ENCODE measurements around the gene IL6R. TPM values are rescaled to one million over a fixed set of nuclear protein-coding genes. Genes with fewer than 3 reads are reported as not detected.

IL6R gene
- total RNA-seq, 1 donor from 2014 or later, result 2.2 TPM

GRCh38 chr1:154460695-154461260 is 55.6 kb downstream of the IL6R start:
- Histone ChIP-seq H3K27ac (ENCODE audit: low read depth, low read length) (no peak overlapping the region), H3K4me3 (ENCODE audit: insufficient read depth, low read depth, low read length) (no peak overlapping the region), H2AFZ (ENCODE audit: low read depth, low read length) (no peak overlapping the region), H3K4me1 (ENCODE audit: insufficient read depth, low read length) (peaks cover 8% of the 10 kb centered on the region), H3K9me3 (ENCODE audit: insufficient read depth, low read depth, low read length) (no peaks in the 10 kb centered on the region), H4K20me1 (ENCODE audit: insufficient read depth, low read length) (no peaks in the 10 kb centered on the region), H3K27me3 (ENCODE audit: insufficient read depth, low read length) (no peaks in the 10 kb centered on the region), H3K36me3 (ENCODE audit: insufficient read depth, low read length) (no peaks in the 10 kb centered on the region), H3K79me2 (ENCODE audit: insufficient read depth, low read length) (no peaks in the 10 kb centered on the region), H3K4me2 (ENCODE audit: low read length) (no peak overlapping the region), H3K9ac (ENCODE audit: low read length) (no peak overlapping the region)
- H3K9me3 Mint-ChIP-seq (ENCODE audit: unreplicated experiment), result peaks cover 3% of the 10 kb centered on the region
- peaks cover 4% of the 10 kb centered on the region for H3K27me3 Mint-ChIP-seq (ENCODE audit: low read depth, unreplicated experiment)
- FAIRE-seq, result no peak
- no peak overlapping the region for H3K4me3 Mint-ChIP-seq (ENCODE audit: unreplicated experiment)
- TF ChIP-seq EZH2 (IDR thresholded peaks at IDR 0.05; ENCODE audit: insufficient read depth, low read length) (no peak), CTCF (IDR thresholded peaks at IDR 0.05; ENCODE audit: insufficient read depth, low read depth, low read length) (no peak)
- H3K36me3 Mint-ChIP-seq (ENCODE audit: low read depth, unreplicated experiment), result peaks cover 2% of the 10 kb centered on the region
- no peak overlapping the region for H3K27ac Mint-ChIP-seq (ENCODE audit: unreplicated experiment)
- H3K4me1 Mint-ChIP-seq (ENCODE audit: low read depth, unreplicated experiment), result peaks cover 9% of the 10 kb centered on the region
- no peak for DNase-seq (ENCODE audit: low read depth)

GRCh38 chr1:154463512-154463990 is 58.4 kb downstream of the IL6R start:
- TF ChIP-seq CTCF (IDR thresholded peaks at IDR 0.05; ENCODE audit: insufficient read depth, low read depth, low read length) (no peak), EZH2 (IDR thresholded peaks at IDR 0.05; ENCODE audit: insufficient read depth, low read length) (no peak)
- Histone ChIP-seq H3K9ac (ENCODE audit: low read length) (no peak overlapping the region), H3K4me1 (ENCODE audit: insufficient read depth, low read length) (peaks cover 8% of the 10 kb centered on the region), H3K9me3 (ENCODE audit: insufficient read depth, low read depth, low read length) (no peaks in the 10 kb centered on the region), H2AFZ (ENCODE audit: low read depth, low read length) (peak overlapping the region; percentile 44), H3K4me2 (ENCODE audit: low read length) (peak overlapping the region; percentile 41), H3K79me2 (ENCODE audit: insufficient read depth, low read length) (no peaks in the 10 kb centered on the region), H3K27me3 (ENCODE audit: insufficient read depth, low read length) (no peaks in the 10 kb centered on the region), H3K36me3 (ENCODE audit: insufficient read depth, low read length) (no peaks in the 10 kb centered on the region), H3K4me3 (ENCODE audit: insufficient read depth, low read depth, low read length) (no peak overlapping the region), H3K27ac (ENCODE audit: low read depth, low read length) (peak overlapping the region; percentile 67), H4K20me1 (ENCODE audit: insufficient read depth, low read length) (no peaks in the 10 kb centered on the region)
- peaks cover 2% of the 10 kb centered on the region for H3K36me3 Mint-ChIP-seq (ENCODE audit: low read depth, unreplicated experiment)
- H3K4me1 Mint-ChIP-seq (ENCODE audit: low read depth, unreplicated experiment), result peaks cover 17% of the 10 kb centered on the region
- DNase-seq (ENCODE audit: low read depth) (no peak), FAIRE-seq (no peak)
- H3K27me3 Mint-ChIP-seq (ENCODE audit: low read depth, unreplicated experiment), result peaks cover 6% of the 10 kb centered on the region
- H3K27ac Mint-ChIP-seq (ENCODE audit: unreplicated experiment), result peak overlapping the region; percentile 93
- H3K4me3 Mint-ChIP-seq (ENCODE audit: unreplicated experiment), result no peak overlapping the region
- peaks cover 3% of the 10 kb centered on the region for H3K9me3 Mint-ChIP-seq (ENCODE audit: unreplicated experiment)

- no peaks in the 10 kb centered on the region for H3K9me3 ChIP-seq (ENCODE audit: insufficient read depth, low read depth, low read length)
- no peak overlapping the region for H3K27ac ChIP-seq (ENCODE audit: low read depth, low read length)
- no peak for DNase-seq (ENCODE audit: low read depth)
- no peak overlapping the region for H2AFZ ChIP-seq (ENCODE audit: low read depth, low read length)
- peaks cover 17% of the 10 kb centered on the region for H3K4me1 Mint-ChIP-seq (ENCODE audit: low read depth, unreplicated experiment)
- no peak overlapping the region for H3K4me3 ChIP-seq (ENCODE audit: insufficient read depth, low read depth, low read length)
- H3K36me3 Mint-ChIP-seq (ENCODE audit: low read depth, unreplicated experiment), result peaks cover 2% of the 10 kb centered on the region
- no peak overlapping the region for H3K27ac Mint-ChIP-seq (ENCODE audit: unreplicated experiment)
- no peak overlapping the region for H3K4me2 ChIP-seq (ENCODE audit: low read length)
- H3K4me3 Mint-ChIP-seq (ENCODE audit: unreplicated experiment), result no peak overlapping the region
- H3K9me3 Mint-ChIP-seq (ENCODE audit: unreplicated experiment), result peaks cover 3% of the 10 kb centered on the region
- no peaks in the 10 kb centered on the region for H3K79me2 ChIP-seq (ENCODE audit: insufficient read depth, low read length)
- H3K36me3 ChIP-seq (ENCODE audit: insufficient read depth, low read length), result no peaks in the 10 kb centered on the region
- H3K4me1 ChIP-seq (ENCODE audit: insufficient read depth, low read length), result peaks cover 8% of the 10 kb centered on the region
- no peaks in the 10 kb centered on the region for H4K20me1 ChIP-seq (ENCODE audit: insufficient read depth, low read length)
- no peaks in the 10 kb centered on the region for H3K27me3 ChIP-seq (ENCODE audit: insufficient read depth, low read length)
- H3K27me3 Mint-ChIP-seq (ENCODE audit: low read depth, unreplicated experiment), result peaks cover 7% of the 10 kb centered on the region
- FAIRE-seq, result no peak
- no peak for TF ChIP-seq EZH2 (IDR thresholded peaks at IDR 0.05; ENCODE audit: insufficient read depth, low read length)
- no peak overlapping the region for H3K9ac ChIP-seq (ENCODE audit: low read length)
Observed at GRCh38 chr1:154465621-154466195, 60.6 kb downstream of the IL6R start.

All from astrocyte (in vitro differentiated cells and primary cell).